Keratinocyte (primary cell): ENCODE data around the gene TSC22D2.

ENCODE experiments used
- EZH2 ChIP-seq: IDR thresholded peaks from one replicate; pipeline ENCODE4 v1.6.1; 2012; ENCODE audit warnings: inconsistent platforms, mild to moderate bottlenecking, low read length, moderate library complexity
- TF ChIP-seq, protein P1 (sequence below), 3 experiments: IDR thresholded peaks in 1 of 3; conservative IDR thresholded peaks in 1 of 3; optimal IDR thresholded peaks in 1 of 3; 2 replicates in 2 of 3; 3 replicates in 1 of 3; pipeline versions ENCODE3 to v1.5.1; 2011; ENCODE audit warnings: low read length in 3 of 3, mild to moderate bottlenecking in 3 of 3, moderate library complexity in 2 of 3, control low read depth in 1 of 3, inconsistent platforms in 1 of 3; ENCODE audit not compliant: insufficient read depth in 2 of 3; ENCODE audit errors: extremely low read depth in 1 of 3

- TF ChIP-seq, protein P1, sequence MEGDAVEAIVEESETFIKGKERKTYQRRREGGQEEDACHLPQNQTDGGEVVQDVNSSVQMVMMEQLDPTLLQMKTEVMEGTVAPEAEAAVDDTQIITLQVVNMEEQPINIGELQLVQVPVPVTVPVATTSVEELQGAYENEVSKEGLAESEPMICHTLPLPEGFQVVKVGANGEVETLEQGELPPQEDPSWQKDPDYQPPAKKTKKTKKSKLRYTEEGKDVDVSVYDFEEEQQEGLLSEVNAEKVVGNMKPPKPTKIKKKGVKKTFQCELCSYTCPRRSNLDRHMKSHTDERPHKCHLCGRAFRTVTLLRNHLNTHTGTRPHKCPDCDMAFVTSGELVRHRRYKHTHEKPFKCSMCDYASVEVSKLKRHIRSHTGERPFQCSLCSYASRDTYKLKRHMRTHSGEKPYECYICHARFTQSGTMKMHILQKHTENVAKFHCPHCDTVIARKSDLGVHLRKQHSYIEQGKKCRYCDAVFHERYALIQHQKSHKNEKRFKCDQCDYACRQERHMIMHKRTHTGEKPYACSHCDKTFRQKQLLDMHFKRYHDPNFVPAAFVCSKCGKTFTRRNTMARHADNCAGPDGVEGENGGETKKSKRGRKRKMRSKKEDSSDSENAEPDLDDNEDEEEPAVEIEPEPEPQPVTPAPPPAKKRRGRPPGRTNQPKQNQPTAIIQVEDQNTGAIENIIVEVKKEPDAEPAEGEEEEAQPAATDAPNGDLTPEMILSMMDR (optimal IDR thresholded peaks at IDR 0.05 in 1 of 3, IDR thresholded peaks at IDR 0.05 in 1 of 3, conservative IDR thresholded peaks at IDR 0.05 in 1 of 3; ENCODE audit: extremely low read depth in 1 of 3, insufficient read depth in 2 of 3, low read length in 3 of 3), result no peak
- TF ChIP-seq EZH2, result no peak
Measured at GRCh38 chr3:150467381-150467780, 59.3 kb downstream of the TSC22D2 start.
